Kidney tubule cell (primary cell): ENCODE results near the gene GGTLC3.
"Not testable (repeated sequence)": the region's sequence is repeated elsewhere in the genome, so short reads cannot be mapped to it uniquely, and the experiment has no call there.

Experiments used
- DNase-seq: peaks from one replicate; pipeline ENCODE4 v3.0.0-alpha.2; 2018; ENCODE audit warnings: low spot score

GGTLC3 gene

GRCh38 chr22:18518061-18518460, at the start of gene GGTLC3:
Gene GGTLC3, minus strand, starts transcription at chr22:18518161. Its CDS starts 264 bp downstream, at chr22:18517897.
- not testable (repeated sequence) for DNase-seq

GRCh38 chr22:18560099-18560974, 42.4 kb upstream of the GGTLC3 start:
- DNase-seq: not testable (repeated sequence)

- DNase-seq: not testable (repeated sequence)
Observed at GRCh38 chr22:18558939-18559338, 41.0 kb upstream of the GGTLC3 start.

GRCh38 chr22:18558516-18558915, 40.6 kb upstream of the GGTLC3 start:
- not testable (repeated sequence) for DNase-seq

- DNase-seq: not testable (repeated sequence)
Observed at GRCh38 chr22:18554280-18555256, 36.6 kb upstream of the GGTLC3 start.

DNA sequence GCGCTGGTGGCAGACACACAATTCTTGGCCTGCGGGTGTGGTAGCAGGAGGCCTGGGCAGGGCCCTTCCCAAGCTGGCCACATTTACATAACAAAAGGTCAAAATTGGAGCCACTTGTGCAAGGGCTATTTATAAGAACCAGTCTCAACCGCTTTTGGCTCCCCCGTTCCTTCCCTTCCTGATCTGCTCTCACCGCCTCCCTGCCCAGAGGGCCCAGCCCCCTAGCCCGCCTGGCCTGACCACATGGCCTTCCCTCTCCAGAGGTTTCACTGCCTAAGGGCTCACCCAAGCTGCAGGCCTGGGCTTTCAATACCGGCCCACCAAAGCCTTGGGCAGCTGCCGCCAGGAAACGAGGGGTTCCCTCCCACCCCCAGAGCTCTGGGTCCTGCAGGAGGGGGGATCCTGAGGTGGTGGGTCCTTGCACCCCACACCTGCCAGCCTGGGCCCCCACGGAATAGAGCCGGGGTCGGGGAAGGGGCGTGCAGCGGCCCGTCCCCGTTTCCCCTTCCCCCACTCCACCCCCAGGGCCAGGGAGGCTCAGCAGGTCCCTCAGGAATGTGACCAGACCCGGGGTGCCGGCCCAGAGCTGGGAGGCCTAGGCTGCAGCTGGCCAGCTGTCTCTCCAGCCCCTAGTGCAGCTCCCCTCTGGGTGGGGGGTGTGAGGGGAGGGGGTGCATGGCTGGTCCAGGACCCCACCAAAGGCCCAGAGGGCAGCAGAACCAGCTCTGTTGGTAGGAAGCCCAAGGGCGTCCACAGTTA, 35.1 kb upstream of the GGTLC3 start:
- not testable (repeated sequence) for DNase-seq

DNA sequence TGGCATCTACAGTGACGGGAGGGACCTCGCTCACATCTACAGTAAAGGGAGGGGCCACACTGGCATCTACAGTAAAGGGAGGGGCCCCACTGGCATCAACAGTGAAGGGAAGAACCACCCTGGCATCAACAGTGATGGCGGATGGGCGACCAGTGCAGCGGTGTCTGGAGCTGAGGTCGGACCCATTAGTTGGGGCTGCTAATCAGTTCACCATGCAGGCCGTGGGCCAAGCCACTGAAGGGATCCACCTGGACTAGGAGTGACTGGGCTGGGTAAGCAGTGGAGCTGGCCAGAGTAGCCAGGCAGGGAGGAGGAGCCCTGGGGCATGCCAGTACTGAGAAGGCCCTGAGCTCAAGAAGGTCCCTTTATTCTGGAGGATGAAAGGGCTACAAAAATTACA, 33.1 kb upstream of the GGTLC3 start:
- DNase-seq: not testable (repeated sequence)

DNA sequence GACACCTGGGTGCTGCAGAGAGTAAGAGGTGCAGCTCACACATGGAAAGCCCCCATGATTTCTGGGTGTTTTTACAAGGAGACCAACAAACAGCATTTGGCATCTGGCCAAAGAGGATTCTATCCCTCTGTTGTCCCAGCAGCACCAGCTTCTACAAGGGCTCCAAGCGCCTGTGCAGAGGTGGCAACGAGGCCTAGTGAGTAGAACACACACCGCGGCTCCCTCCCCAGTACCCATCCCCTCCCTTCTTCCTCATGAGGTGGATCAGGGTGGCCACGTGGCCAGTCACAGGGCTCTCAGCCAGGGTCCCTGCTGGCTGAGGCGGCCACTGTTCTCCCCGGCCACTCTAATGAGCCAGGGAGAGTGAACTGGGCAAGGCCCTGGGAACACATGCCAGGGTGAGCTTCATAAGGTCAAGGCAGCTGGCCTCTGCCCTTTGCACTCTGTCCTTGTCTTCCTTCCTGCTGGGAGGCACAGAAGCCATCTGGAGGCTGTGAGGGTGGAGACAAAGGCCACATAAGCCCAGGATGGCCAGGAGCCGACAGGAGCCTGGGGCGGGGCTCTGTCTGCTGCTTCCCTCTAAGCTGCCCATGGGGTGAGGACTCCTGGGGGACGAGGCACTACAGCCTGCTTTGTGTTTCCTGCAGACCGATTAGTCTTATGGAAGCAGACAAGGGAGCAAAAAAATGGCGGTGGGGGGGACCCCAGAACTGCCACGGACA, 31.7 kb upstream of the GGTLC3 start:
- not testable (repeated sequence) for DNase-seq

GRCh38 chr22:18544615-18545014, 26.7 kb upstream of the GGTLC3 start:
- DNase-seq: not testable (repeated sequence)

GRCh38 chr22:18543400-18543799, 25.4 kb upstream of the GGTLC3 start:
- not testable (repeated sequence) for DNase-seq

DNA sequence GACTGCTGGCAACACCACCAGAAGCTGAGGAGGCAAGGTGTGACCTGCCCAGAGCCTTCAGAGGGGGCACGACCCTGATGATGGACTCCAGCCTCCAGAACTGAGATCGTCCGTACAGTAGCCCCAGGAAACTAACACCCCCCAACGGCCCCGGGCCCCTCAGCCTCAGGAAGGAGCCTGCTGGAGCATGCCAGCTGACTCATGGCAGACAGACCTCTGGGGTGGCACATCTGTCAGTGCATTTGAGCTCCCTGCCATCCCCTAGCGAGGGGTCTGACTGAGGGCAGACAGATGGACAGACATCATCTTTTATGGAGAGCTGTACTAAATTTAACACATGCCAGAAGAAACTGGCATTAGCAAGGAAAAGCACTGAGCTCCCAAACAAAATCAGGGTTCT, 22.0 kb upstream of the GGTLC3 start:
- DNase-seq: not testable (repeated sequence)

- not testable (repeated sequence) for DNase-seq
Observed at GRCh38 chr22:18534315-18534714, 16.4 kb upstream of the GGTLC3 start.

- DNase-seq: not testable (repeated sequence)
Observed at GRCh38 chr22:18533633-18534032, 15.7 kb upstream of the GGTLC3 start.

GRCh38 chr22:18529416-18530145, 11.6 kb upstream of the GGTLC3 start:
- not testable (repeated sequence) for DNase-seq

- DNase-seq: peak; percentile 72
Observed at GRCh38 chr22:18528597-18529415, 10.8 kb upstream of the GGTLC3 start.

GRCh38 chr22:18527752-18528596, 10.0 kb upstream of the GGTLC3 start, which contains the start of gene TMEM191B:
Gene TMEM191B, plus strand, starts transcription at chr22:18527802. Its CDS starts 179 bp downstream, at chr22:18527981.
- not testable (repeated sequence) for DNase-seq

DNA sequence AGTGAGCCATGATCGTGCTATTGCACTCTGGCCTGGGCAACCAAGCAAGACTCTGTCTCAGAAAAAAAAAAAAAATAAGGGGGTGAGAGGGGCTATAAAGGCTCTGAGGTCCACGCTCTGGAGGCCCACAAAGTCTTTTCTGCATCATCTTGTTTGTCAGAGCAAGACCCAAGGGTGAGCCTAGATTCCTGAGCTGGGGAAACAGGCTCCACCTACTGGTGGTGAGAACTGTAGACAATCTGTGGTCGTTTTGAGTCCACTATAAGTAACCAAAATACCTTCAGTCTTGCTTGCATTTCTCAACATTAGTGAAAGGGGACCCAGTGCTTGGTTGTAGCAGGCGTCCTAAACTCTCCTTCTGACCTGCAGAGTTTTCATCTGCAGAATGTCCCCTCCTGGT, 5.4 kb upstream of the GGTLC3 start:
- not testable (repeated sequence) for DNase-seq

DNA sequence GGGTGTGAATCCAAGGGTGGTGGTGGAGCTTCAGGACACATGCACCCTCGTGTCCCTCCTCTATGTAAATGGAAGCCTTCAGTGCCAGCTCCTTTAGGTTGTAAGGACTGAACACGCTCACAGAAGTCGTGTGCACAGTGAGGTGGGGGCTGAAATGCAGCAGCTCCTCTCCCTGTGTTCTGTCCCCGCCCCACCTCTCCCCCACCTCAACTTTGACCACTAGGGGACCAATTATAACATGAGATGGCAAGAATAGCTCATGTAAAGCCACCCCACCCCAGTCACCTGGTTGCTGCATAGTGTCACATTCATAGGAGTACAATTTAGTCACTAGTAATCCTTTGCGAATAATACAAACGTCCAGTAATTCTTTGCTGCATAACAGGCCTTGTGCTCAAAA, 4.8 kb upstream of the GGTLC3 start:
- DNase-seq: not testable (repeated sequence)
